HG03175 (cell line): ENCODE measurements around the gene C8A.

Source experiments
- ATAC-seq: cut with Tn5 transposase; IDR thresholded peaks from one replicate; pipeline ENCODE4 v1.9.1; 2021; ENCODE audit warnings: mild to moderate bottlenecking, moderate library complexity; ENCODE audit not compliant: unreplicated experiment

Gene C8A

DNA sequence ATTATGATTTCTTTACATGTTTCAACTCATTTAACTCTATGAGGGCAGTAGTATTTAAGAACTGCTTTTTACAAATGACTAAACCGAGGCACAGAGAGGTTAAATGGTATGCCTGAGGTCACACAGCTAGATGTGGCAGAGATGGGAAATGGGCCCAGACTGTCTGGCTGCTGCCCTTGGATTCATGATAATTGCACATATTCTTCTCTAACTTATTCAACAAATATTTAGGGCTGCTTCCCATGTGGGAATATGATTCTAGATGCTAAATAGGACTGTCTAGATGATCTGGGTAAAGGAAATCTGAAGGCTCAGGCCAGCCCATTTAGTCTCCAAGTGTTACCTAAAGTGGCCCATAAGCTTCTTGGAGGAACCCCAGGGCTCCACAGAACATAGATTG is 26.2 kb downstream of the C8A start:
- no peak for ATAC-seq

DNA sequence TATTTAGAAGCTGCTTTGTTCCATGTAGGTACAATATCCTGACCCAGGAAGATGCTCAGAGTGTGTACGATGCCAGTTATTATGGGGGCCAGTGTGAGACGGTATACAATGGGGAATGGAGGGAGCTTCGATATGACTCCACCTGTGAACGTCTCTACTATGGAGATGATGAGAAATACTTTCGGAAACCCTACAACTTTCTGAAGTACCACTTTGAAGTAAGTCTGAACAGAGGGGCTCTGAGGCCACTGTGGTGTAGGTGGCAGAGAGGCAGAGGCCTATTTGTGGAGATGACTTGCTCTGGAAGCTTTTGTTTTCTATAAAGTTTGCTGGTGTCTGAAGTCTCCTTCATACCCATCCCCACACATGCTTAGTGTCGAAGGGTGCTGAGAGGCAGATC is 26.8 kb downstream of the C8A start:
- no peak for ATAC-seq

GRCh38 chr1:56890229-56890628 is 35.6 kb downstream of the C8A start:
- ATAC-seq, result no peak

GRCh38 chr1:56894014-56894413 is 39.4 kb downstream of the C8A start:
- ATAC-seq, result no peak

DNA sequence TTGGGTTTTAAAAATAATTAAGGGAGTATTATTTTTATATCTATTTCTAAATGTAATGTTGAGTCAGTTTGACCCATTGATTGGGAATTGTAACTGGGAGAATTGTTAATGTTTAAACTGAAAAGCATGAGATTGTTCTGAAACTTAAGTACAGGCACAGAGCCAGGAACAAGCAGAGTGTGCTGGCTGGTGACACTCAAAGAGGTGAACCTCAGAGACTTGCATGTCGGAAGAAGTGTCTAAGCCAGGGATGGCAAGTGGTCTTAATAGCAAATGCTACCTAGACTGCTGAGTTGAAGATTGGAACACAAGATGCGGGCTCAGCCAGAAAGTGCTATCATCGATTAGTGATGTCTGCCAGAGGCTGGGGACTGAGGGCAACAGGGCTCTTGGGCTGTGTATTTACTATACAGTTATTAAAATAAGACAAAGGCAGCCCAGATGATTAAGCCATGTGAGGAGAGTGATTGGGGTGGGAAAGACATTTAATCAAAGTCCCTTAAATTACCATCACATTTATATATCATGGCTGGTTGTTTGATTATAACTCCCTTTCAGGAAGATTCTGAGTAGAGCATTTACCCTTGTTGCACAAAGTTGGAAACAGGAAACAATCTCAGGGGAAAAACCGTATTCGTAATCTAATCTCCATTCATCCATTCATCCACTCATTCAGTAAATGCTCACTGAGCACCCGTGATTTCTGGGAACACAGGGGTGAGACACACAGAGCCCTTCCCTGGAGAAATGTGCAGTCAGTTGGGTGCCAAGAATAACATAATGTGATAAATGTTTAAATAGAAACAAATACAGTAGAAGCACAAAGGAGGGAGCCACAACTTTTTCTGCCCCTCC is 42.8 kb downstream of the C8A start:
- ATAC-seq, result no peak

GRCh38 chr1:56898005-56898373 is 43.4 kb downstream of the C8A start:
- no peak for ATAC-seq

DNA sequence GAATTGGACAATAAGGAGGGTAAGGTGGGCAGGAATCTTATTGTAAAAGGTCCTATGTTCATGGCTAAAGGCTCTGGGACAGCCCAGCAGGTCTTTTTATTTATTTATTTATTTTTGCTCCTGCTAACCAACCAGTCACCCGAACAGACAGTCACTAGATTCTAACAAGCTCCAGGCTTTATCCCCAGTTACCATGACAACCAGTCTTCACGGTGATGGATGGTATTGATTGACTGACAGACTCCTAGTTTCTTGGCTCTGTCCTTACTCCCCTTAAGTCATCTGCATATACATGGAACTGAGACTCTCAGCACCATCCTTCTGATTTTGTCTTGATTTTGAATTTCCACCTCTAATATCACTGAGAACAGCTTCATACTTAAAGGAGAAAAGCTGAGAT is 44.3 kb downstream of the C8A start:
- no peak for ATAC-seq

DNA sequence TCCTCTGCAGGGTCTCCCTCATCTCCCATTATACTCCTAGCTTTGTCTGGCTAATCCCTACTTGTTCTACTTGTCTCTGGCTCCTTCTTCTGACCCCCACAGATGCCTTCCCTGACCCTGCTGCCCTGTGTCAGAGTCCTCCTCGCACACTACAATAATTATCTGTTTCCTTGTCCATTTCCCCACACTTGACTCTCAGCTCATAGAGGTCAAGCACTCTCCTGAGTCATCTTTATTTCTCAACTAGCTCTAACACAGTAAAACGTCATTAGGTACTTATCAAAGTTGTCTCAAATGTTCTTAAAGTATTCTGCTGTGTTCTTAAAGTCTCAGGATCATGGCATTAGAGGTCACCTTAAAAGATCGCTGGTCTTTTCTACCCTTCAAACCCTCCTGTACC is 47.1 kb downstream of the C8A start:
- no peak for ATAC-seq

GRCh38 chr1:56903778-56904177 is 49.2 kb downstream of the C8A start:
- ATAC-seq, result no peak

DNA sequence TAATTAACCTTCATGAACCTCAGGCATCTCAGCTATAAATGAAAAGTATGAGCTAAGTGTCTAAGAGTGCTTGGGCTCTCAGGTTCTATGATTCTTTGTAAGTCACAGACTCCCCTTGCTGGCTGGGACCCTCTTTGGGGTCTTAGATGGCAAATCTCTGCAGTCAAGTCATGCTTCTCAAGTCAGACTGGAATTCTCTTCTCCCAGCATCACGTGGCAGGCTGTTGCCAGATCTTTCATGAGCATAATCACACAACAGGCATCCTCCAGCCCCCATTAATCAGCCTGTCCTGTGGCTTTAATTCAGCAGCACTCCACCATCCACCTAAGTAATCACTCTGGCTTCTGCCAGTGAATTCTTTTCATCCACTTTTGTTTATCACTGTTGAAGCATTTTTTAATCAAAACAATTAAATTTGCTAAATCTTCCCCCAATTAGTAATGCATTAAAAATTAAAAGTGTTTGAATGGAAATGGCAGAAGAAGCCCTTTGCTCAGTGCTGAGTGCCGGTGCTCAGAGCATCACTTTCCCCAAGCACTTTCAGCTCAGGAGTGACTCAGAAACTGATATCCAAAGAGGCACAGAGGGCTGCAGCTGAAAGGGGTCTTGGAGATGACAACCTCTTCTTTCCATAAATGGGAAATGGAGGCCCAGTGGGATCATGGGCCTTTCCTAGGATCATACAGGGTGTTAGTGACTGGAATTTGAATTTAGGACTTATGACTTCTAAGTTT is 50.2 kb downstream of the C8A start:
- no peak for ATAC-seq

- ATAC-seq, result no peak
These were observed 51.1 kb downstream of the C8A start for GRCh38 chr1:56905667-56906066.

- ATAC-seq, result no peak
These were observed 54.1 kb downstream of the C8A start for GRCh38 chr1:56908619-56909221.

DNA sequence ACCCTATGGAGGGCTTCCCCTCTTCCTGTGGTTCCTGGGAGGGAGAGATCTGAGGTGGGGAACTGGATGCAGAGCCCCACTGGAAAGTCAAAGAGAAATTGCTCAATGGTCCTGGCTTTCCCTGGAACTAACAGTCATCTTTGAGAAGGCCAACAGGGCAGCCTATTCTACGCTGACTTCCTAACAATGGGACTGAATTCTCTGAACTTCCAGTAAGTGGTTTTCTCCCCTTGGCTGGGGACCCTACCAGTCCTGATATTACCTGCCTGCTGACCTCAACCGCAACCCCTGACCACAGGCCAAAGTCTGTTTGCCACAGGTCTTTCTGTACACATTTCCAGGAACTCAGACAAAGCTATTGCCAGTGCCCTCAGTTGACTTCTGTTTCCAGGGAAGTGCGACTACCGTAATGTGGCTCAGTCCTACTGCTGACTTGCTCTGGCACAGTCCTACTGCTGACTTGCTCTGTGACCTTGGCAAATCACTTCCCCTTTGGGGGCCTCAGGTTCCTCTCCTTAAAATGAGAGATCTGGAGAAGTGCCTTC is 55.9 kb downstream of the C8A start:
- ATAC-seq, result no peak

DNA sequence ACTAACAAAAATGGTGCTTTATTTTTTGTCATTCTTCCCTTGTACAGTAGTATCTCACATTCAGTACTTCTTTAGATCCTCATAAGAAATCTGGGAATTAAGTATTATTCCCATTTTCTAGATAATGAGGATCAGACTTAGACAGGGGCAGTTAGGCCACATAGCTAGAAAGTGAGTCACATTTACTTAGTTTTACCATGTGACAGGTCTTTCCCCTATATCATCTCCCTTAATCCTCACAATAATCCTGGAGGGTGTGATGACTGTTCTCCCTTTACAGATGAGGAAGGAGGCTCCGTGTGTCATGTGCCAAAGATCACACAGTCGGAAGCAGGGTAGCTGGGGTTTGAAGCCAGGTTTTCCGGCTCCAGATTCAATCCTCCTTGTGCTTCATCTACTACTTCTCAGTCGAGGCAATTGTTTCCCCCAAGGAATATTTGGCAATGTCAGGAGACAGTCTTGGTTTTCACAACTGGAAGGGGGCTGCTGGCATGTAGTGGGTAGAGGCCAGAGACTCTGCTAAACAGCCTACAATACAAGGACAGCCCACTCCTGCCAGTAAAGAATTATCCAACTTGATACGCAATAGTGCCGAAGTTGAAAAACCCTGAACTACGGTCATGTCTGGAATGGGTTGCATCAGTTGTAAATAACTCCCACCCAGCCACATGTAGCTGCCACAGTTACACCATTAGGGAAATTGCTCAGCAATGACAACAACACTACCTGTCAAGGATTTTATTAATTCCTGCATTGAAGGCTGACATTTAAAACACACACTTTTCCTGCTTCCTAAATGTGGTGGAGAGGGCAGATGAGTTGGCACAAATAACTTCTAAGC is 56.7 kb downstream of the C8A start:
- ATAC-seq, result no peak

DNA sequence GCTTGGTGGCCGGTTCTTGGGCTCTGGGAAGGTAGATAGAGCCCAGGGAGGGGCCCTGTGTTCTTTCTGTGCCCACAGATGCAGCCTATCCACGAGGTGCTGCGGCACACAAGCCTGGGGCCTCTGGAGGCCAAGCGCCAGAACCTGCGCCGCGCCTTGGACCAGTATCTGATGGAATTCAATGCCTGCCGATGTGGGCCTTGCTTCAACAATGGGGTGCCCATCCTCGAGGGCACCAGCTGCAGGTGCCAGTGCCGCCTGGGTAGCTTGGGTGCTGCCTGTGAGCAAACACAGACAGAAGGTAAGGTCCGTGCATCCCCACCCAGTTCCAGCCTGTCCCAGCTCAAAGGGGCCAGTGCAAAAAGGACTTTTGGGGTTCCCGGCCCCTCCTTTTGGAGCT is 57.7 kb downstream of the C8A start:
- no peak for ATAC-seq

DNA sequence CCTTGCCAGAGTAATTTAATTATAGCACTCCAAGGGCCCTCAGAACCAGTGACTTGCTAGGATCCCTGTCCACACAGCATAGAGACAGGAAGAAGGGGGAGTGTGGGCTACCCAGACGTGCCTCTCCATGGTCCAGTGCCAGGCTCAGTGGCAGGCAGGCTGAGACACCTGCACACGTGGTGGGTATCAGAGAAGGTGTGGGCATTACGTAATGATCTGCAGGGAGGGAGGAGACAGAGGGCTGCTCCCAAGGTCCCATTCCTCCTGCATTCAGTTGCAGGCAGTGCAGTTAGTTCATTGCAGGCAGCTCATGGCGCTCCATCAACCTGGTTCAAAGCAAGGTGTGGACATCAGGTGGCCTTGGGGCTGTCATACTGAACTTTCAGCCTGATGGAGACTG is 61.4 kb downstream of the C8A start:
- ATAC-seq, result no peak

DNA sequence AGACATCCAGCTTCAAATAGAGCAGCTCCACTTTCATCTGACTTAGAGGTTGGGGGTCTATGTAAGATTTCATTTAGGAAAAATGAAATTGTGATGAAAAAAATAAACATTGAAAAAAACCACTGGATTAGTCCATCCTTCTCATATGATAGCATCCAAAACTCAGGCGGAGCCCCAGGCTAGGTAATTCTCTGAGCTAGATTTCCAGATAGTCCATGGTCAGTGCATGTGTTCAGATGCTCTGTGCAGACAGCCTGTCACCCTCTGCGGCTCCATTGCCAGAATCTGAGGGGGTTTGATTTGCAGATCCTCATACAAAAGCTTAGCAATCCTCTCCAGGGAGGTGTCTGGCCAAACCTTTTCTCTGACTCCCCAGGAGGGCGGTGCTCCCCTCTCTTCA is 62.0 kb downstream of the C8A start:
- ATAC-seq, result no peak

DNA sequence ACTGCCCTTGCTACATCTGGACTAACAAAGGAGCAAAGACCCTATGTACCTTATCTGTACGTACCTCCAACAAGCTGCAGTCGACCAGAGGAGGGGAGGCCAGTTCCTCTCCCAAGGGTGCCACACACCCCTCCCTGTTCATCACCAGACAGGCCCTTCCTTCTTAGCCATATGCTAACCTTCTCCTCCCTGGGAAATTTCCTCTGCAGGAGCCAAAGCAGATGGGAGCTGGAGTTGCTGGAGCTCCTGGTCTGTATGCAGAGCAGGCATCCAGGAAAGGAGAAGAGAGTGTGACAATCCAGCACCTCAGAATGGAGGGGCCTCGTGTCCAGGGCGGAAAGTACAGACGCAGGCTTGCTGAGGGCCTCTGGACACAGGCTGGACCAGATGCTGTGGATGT is 62.8 kb downstream of the C8A start:
- ATAC-seq, result no peak

DNA sequence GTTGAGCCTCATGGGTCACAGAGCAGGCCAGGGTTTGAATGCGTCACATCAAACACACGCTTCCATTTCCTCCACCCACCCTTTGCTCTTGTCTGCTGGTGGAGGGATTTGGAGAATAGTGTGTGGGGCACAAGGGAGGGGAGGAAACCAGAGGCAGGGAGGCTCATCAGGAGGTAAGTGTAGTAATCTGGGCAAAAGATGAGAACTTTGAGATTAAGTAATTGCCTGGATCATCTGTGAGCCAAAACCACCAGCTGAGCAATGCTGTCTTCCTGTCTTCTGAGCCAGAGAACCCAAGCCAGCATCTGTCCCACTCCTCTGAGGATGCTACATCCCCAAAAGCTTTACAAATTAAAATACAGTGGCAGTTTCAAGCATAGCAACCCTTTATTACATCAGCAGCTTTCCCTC is 66.0 kb downstream of the C8A start:
- no peak for ATAC-seq

- ATAC-seq, result no peak
These were observed 66.9 kb downstream of the C8A start for GRCh38 chr1:56921479-56921878.

GRCh38 chr1:56922070-56922469 is 67.5 kb downstream of the C8A start:
- ATAC-seq, result no peak
